Neutrophil (primary cell): ENCODE data around the gene NEK1.
"Not testable (repeated sequence)": the region's sequence is repeated elsewhere in the genome, so short reads cannot be mapped to it uniquely, and the experiment has no call there.

ENCODE experiments used
- H3K27ac ChIP-seq: fragments of 200-600 bp; sonication (generic); 2 replicates; pipeline ENCODE4 v1.5.1; 2016; ENCODE audit warnings: mild to moderate bottlenecking, moderate library complexity
- H3K27me3 ChIP-seq: fragments of 200-600 bp; sonication (generic); 2 replicates; pipeline ENCODE4 v1.6.0; 2016; ENCODE audit warnings: mild to moderate bottlenecking
- H3K36me3 ChIP-seq: fragments of 200-600 bp; sonication (generic); 2 replicates; pipeline ENCODE4 v1.5.1; 2017
- H3K4me1 ChIP-seq, 2 experiments: fragments of 200-600 bp in 1 of 2; sonication (generic) in 1 of 2; 1 replicate in 1 of 2; 2 replicates in 1 of 2; pipeline versions ENCODE4 v1.5.1 to v1.6.1; 2013 to 2016; ENCODE audit warnings: low read depth in 1 of 2, low read length in 1 of 2, mild to moderate bottlenecking in 1 of 2, moderate library complexity in 1 of 2; ENCODE audit not compliant: control insufficient read depth in 1 of 2, insufficient read depth in 1 of 2
- H3K4me3 ChIP-seq, 2 experiments: fragments of 200-600 bp in 1 of 2; sonication (generic) in 1 of 2; 1 replicate in 1 of 2; 2 replicates in 1 of 2; pipeline ENCODE4 v1.5.1; 2013 to 2016; ENCODE audit warnings: low read depth in 1 of 2, low read length in 1 of 2, mild to moderate bottlenecking in 1 of 2, moderate library complexity in 1 of 2
- H3K9me3 ChIP-seq: fragments of 200-600 bp; sonication (generic); 2 replicates; pipeline ENCODE4 v1.5.1; 2016
- TF ChIP-seq, protein P1 (sequence below): fragments of 200-600 bp; sonication (generic); IDR thresholded peaks from 2 replicates; pipeline ENCODE4 v1.5.1; 2016; ENCODE audit warnings: antibody characterized with exemption

Gene NEK1

DNA sequence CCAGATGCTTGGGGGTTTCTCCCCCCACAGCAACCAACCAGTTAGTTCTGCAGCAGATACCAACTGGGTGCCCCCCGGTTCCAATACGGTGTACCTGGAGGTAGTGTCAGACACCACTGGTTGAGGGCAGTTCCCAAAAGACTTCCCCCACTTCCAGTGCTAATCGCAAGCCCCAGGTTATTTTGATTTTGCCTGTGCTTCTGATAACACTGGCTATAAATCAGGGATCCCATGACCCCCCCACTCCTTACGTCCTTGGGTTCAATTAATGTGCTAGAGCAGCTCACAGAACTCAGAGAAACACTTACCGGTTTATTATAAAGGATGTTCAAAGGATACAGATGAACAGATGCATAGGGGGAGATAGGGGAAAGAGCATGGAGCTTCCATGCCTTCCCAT is 13.5 kb upstream of the NEK1 start:
- Histone ChIP-seq H3K4me1 (peaks cover 18 to 20% of the 10 kb centered on the region in 2 experiments), H3K9me3 (no peaks in the 10 kb centered on the region), H3K36me3 (no peaks in the 10 kb centered on the region), H3K27me3 (peaks cover 31% of the 10 kb centered on the region), H3K4me3 (no peak overlapping the region), H3K27ac (no peak overlapping the region)
- TF ChIP-seq, protein P1, sequence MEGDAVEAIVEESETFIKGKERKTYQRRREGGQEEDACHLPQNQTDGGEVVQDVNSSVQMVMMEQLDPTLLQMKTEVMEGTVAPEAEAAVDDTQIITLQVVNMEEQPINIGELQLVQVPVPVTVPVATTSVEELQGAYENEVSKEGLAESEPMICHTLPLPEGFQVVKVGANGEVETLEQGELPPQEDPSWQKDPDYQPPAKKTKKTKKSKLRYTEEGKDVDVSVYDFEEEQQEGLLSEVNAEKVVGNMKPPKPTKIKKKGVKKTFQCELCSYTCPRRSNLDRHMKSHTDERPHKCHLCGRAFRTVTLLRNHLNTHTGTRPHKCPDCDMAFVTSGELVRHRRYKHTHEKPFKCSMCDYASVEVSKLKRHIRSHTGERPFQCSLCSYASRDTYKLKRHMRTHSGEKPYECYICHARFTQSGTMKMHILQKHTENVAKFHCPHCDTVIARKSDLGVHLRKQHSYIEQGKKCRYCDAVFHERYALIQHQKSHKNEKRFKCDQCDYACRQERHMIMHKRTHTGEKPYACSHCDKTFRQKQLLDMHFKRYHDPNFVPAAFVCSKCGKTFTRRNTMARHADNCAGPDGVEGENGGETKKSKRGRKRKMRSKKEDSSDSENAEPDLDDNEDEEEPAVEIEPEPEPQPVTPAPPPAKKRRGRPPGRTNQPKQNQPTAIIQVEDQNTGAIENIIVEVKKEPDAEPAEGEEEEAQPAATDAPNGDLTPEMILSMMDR, result no peak

DNA sequence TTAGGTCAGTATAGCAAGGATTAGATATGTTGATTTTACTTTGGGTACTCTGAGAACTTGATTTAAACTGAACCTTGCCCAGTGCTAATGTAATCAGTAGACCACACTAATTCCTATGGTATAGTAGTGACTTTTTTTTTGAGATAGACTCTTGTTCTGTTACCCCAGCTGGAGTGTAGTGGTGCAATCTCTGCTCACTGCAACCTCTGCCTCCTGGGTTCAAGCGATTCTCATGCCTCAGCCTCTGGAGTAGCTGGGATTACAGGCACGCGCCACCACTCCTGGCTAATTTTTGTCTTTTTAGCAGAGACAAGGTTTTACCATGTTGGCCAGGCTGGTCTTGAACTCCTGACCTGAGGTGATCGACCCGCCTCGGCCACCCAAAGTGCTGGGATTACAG is 11.6 kb upstream of the NEK1 start:
- H3K4me3 ChIP-seq, H3K9me3 ChIP-seq, H3K27ac ChIP-seq, H3K36me3 ChIP-seq: not testable (repeated sequence)
- Histone ChIP-seq H3K4me1 (peaks cover 30 to 31% of the 10 kb centered on the region in 2 experiments), H3K27me3 (peaks cover 31% of the 10 kb centered on the region)

DNA sequence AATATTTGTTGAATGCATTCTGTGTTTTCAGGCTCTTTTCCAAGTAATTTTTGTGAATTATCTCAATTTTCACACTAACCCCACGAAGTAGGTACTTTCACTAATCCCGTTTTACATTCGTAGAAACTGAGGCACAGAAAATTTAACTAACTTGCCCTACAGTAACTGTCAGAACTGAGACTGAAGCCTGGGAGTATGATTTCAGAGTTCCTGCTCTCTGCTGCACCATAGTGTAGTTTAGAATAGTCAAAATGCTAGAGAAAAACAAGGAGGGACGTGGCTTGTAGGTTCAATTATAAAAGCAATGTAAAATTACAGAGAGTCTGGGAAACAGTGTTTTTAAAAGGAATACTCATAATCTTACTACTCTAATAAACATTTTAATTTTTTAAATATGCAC is 10.2 kb upstream of the NEK1 start:
- TF ChIP-seq, protein P1, result no peak
- Histone ChIP-seq H3K27me3 (peaks cover 37% of the 10 kb centered on the region), H3K4me1 (peaks cover 31 to 32% of the 10 kb centered on the region in 2 experiments), H3K27ac (no peak overlapping the region), H3K36me3 (no peaks in the 10 kb centered on the region), H3K4me3 (no peak overlapping the region), H3K9me3 (no peaks in the 10 kb centered on the region)

DNA sequence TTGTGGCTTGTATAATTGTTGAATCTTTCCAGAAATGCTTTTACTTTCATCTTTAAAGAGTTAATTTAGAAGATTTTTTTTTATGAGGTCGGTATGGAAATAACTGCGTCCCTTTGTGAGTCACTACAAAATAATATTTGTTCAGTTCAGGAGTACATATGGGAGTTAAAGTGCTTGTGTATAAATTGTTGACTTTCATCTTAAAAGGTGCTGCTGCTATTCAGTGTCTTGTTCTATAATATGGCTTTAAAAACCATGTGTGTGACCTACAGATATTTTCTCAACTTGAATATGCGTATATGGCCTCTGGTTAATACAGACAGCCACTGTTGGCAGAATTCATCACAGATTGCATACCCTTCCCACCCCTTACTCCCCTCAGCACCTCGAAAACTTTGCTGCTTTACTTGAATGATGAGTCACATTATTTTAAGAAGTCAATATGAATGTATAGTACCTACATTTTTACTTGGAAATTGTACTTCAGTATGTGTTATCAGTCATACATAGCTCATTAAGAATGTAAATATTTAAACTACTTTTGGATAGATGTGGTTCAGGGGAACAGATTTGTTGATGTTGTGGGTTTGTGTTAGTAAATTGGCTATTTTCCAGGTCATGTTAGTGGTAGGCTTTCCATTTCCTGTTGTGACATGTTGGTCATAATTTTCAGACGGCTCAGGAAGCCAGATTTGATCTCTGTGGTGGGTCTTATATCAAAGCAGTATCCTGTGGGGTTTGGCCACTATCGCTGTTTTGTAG is 9.5 kb upstream of the NEK1 start:
- Histone ChIP-seq H3K27me3 (peaks cover 37% of the 10 kb centered on the region), H3K27ac (no peak overlapping the region), H3K4me1 (peaks cover 31 to 32% of the 10 kb centered on the region in 2 experiments), H3K9me3 (no peaks in the 10 kb centered on the region), H3K4me3 (peak overlapping the region in 1 of 2 experiments; percentile 80), H3K36me3 (no peaks in the 10 kb centered on the region)
- TF ChIP-seq, protein P1, result no peak

DNA sequence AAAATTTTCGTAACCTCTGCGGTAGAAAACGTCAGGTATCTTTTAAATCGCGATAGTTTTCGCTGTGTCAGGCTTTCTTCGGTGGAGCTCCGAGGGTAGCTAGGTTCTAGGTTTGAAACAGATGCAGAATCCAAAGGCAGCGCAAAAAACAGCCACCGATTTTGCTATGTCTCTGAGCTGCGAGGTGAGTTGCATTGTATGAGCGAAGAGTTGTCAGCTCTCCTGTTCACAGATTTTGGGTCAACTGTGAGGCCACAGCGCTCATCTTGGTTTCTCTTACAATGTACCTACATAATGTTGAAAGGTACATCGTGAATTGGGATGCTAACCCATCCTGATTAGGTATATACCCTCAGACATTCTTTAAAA is 8.5 kb upstream of the NEK1 start:
- TF ChIP-seq, protein P1, result no peak
- H3K27ac ChIP-seq, result peak overlapping the region; percentile 96
- peak overlapping the region; percentile 80 to 82 for H3K4me3 ChIP-seq
- H3K4me1 ChIP-seq, result peaks cover 31 to 32% of the 10 kb centered on the region in 2 experiments
- H3K9me3 ChIP-seq, result no peaks in the 10 kb centered on the region
- H3K27me3 ChIP-seq, result peaks cover 37% of the 10 kb centered on the region
- H3K36me3 ChIP-seq, result no peaks in the 10 kb centered on the region

DNA sequence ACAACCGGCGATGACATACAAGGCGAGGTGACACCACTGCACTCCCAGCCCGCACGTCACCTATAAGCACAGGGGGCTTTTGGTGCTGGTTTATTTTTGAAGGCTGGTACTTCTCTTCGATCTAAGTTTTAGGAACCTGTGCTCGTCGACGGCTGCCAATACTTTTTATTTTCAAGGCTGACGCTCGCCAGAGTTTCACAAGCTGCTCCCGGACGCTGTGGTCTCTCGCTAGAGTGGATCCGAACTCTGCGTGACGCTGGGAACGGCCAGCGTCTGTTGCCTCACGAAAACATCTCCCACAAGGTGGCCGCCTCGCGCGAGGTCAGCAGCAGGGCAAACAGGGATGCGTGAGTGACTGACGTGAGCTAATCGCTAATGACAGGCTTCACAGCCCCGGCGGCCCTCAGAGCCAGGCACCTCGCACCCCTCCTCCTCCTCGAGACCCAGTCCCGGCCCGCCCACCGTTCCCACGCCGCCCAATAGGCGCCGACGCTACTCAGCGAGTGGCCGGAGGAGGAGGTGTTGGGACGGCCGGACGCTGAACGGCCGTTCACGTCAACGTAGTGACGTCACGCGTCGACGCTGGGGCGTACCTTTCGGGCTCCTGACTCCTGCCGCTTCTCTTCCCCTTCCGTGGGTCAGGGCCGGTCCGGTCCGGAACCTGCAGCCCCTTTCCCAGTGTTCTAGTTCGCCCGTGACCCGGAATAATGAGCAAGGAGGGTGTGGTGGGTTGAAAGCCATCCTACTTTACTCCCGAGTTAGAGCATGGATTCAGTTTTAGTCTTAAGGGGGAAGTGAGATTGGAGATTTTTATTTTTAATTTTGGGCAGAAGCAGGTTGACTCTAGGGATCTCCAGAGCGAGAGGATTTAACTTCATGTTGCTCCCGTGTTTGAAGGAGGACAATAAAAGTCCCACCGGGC is 7.8 kb upstream of the NEK1 start, which contains the start of gene CLCN3:
Gene CLCN3 (plus strand): TSS at position 621 of the 922 bp plus-strand sequence. CDS start 15,351 bp downstream, outside the sequence.
- TF ChIP-seq, protein P1, result peak; percentile 56
- no peaks in the 10 kb centered on the region for H3K36me3 ChIP-seq
- H3K4me3 ChIP-seq, result peak within 1 kb of the TSS; percentile 80 to 82
- peaks cover 37% of the 10 kb centered on the region for H3K27me3 ChIP-seq
- H3K4me1 ChIP-seq, result peaks cover 31 to 32% of the 10 kb centered on the region in 2 experiments
- peak within 1 kb of the TSS; percentile 96 for H3K27ac ChIP-seq
- no peaks in the 10 kb centered on the region for H3K9me3 ChIP-seq
